Right cardiac atrium (tissue), 5 donors: Measurements from ENCODE around the gene SPATA12. TPM values are rescaled to one million over a fixed set of nuclear protein-coding genes. Genes with fewer than 3 reads are reported as not detected.

Experiments used
- ATAC-seq, 2 donors: fragments of 200-7000 bp; cut with Tn5 transposase; one replicate each; pipeline versions ENCODE4 v1.8.0 to v1.9.1; 2020; ENCODE audit warnings: moderate library complexity in 2 of 2, mild to moderate bottlenecking in 1 of 2
- DNase-seq, 3 donors: peaks; one replicate each; pipeline ENCODE4 v3.0.0-alpha.2; 2020
- H3K27ac ChIP-seq: one replicate; pipeline ENCODE4 v1.5.1; 2013; ENCODE audit warnings: mild to moderate bottlenecking, low read length, control low read depth, moderate library complexity
- H3K27me3 ChIP-seq: one replicate; pipeline ENCODE4 v1.6.1; 2013; ENCODE audit not compliant: control insufficient read depth, insufficient read depth
- H3K4me1 ChIP-seq: one replicate; pipeline ENCODE4 v1.6.1; 2013; ENCODE audit warnings: low read length; ENCODE audit not compliant: control insufficient read depth, insufficient read depth
- H3K4me3 ChIP-seq: one replicate; pipeline ENCODE4 v1.5.1; 2013; ENCODE audit warnings: low read length, control low read depth
- H3K9me3 ChIP-seq: one replicate; pipeline ENCODE4 v1.6.1; 2013; ENCODE audit warnings: low read length; ENCODE audit not compliant: control insufficient read depth
- WGBS: extraction: QIAGEN DNeasy Blood & Tissue Kit; methylation state at CpG from one replicate; pipeline ENCODE4 v1.1.7; 2013; 5-methylcytosine and 5-hydroxymethylcytosine counted together
- intact Hi-C, 4 donors: fragments of 100-400 bp; cut with DNase I; formaldehyde crosslinking; loops; one replicate each; pipeline versions ENCODE4 v1.11.0 to v1.14.0; 2022 to 2023
- polyA plus RNA-seq: library from polyadenylated mRNA; stranded (reverse); fragments of 200-250 nt; gene quantifications from one replicate; pipeline ENCODE4 v1.2.3, GENCODE V29; 2013
- total RNA-seq, 4 donors: library from RNA; stranded (reverse); fragmentation: NEBNext Ultra II Directional; extraction: Animal tissue kit (Norgen Biotek cat#: 25700); gene quantifications; one replicate each; pipeline ENCODE4 v1.2.1, GENCODE V29; 2021
- donor health status: healthy with polysubstance abuse.
- donor health status: DM: no; HTN: yes; CAD: no.
- donor health status: DM: no; HTN: no; CAD: no.
- donor health status: DM: no; HTN: yes; CAD: no; lungs with severe emphysema.
- donor health status: DM: yes; HTN: yes; CAD: no.

The SPATA12 gene
- total and polyA plus RNA-seq, 5 donors: 0.02 TPM; not detected in 4

DNA sequence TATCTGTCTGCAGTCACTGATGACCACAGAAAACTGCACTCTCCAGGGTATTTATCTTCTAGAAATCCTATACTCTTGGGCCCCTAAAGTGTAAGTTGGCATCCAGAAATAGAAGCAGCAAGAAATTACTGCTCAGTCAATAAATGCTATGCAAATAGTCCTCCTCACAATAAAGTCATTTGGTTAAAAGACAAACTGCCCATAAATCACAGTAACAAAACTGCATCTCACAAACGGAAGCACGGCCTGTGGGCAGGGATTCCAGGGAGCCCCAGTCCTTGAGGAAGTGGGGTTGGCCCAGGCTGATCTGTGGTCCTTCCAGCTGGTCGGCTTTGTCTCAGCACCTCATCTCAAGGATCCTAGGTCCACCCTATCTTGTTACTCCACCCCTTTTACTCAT lies 29.7 kb upstream of the SPATA12 start:
- no peak overlapping the region for H3K27ac ChIP-seq
- 72% methylated on average over 3 of the region's 3 CpGs for WGBS
- no peaks in the 10 kb centered on the region for H3K4me1 ChIP-seq
- H3K4me3 ChIP-seq: no peak overlapping the region
- ATAC-seq (no peak), DNase-seq (no peak)
- H3K27me3 ChIP-seq: no peaks in the 10 kb centered on the region
- H3K9me3 ChIP-seq: no peaks in the 10 kb centered on the region
- intact Hi-C loops: no loop called here

- intact Hi-C loops: no loop called here
- no peaks in the 10 kb centered on the region for H3K27me3 ChIP-seq
- DNase-seq (no peak), ATAC-seq (no peak)
- WGBS: 89% methylated on average over 5 of the region's 5 CpGs
- no peaks in the 10 kb centered on the region for H3K4me1 ChIP-seq
- H3K9me3 ChIP-seq: no peaks in the 10 kb centered on the region
- H3K4me3 ChIP-seq: no peak overlapping the region
- H3K27ac ChIP-seq: no peak overlapping the region
Measured at GRCh38 chr3:57031631-57032541, 28.6 kb upstream of the SPATA12 start.

GRCh38 chr3:57036952-57037351 lies 23.5 kb upstream of the SPATA12 start:
- ATAC-seq (no peak), DNase-seq (no peak)
- WGBS: 70% methylated on average over 5 of the region's 5 CpGs
- intact Hi-C loops: no loop called here
- Histone ChIP-seq H3K4me3 (no peak overlapping the region), H3K4me1 (no peaks in the 10 kb centered on the region), H3K27ac (no peak overlapping the region), H3K9me3 (no peaks in the 10 kb centered on the region), H3K27me3 (no peaks in the 10 kb centered on the region)

- H3K27me3 ChIP-seq: no peaks in the 10 kb centered on the region
- ATAC-seq: no peak
- no peaks in the 10 kb centered on the region for H3K9me3 ChIP-seq
- no peaks in the 10 kb centered on the region for H3K4me1 ChIP-seq
- H3K4me3 ChIP-seq: no peak overlapping the region
- H3K27ac ChIP-seq: no peak overlapping the region
- no peak for DNase-seq
- intact Hi-C loops: no loop called here
- WGBS: 98% methylated on average over 5 of the region's 5 CpGs
Measured at GRCh38 chr3:57038466-57039164, 21.8 kb upstream of the SPATA12 start.

DNA sequence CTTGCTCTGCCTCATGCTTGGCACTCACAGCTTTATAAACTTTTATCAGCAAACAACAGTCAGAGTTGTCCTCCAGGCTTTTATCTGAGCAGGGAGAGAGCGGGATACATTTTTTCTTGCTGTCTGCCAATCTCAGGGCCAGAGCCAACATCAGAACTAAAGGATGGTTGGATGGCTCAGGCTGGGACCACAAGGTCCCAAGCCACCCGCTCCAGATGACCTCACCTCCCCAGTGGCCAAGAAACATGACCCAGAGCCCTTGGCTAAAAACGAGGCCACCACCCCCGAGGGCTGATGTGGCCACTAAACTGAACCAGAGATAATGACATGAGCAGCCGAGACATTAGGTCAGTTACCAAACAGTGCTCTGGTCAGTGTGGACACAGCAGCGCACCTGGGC lies 18.8 kb upstream of the SPATA12 start:
- Histone ChIP-seq H3K9me3 (no peaks in the 10 kb centered on the region), H3K27ac (no peak overlapping the region), H3K4me1 (peaks cover 2% of the 10 kb centered on the region), H3K4me3 (no peak overlapping the region), H3K27me3 (no peaks in the 10 kb centered on the region)
- 34% methylated on average over 6 of the region's 6 CpGs for WGBS
- intact Hi-C loops: no loop called here
- ATAC-seq (peak; percentile 59 to 63), DNase-seq (peak; percentile 38 to 69 (median 66))

DNA sequence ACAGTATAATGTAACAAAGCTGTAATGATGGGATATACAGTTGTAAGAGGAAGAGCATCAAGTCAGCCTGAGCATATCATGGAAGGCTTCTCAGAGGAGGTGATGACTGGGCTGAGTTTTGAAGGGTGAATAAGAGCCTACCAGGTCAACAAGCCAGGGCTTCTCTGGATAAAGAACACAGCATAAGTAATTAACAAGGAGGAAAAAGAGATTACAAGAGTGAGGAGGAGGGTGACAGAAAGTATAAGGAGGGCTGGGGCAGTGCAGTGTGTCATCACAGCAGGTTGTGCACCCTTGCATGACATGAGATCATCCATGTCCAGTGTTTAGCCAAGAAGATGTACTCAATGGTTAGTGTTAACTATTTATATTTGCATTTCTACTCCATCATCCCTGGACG lies 16.9 kb upstream of the SPATA12 start:
- Histone ChIP-seq H3K4me1 (peaks cover 5% of the 10 kb centered on the region), H3K27me3 (no peaks in the 10 kb centered on the region), H3K4me3 (no peak overlapping the region), H3K27ac (no peak overlapping the region), H3K9me3 (no peaks in the 10 kb centered on the region)
- DNase-seq: no peak
- intact Hi-C loops: no loop called here
- 0% methylated on average over 1 of the region's 1 CpG for WGBS
- ATAC-seq: no peak

- 43% methylated on average over 7 of the region's 7 CpGs for WGBS
- H3K4me1 ChIP-seq: peaks cover 5% of the 10 kb centered on the region
- no peak for ATAC-seq
- H3K27me3 ChIP-seq: no peaks in the 10 kb centered on the region
- no peak for DNase-seq
- intact Hi-C loops: no loop called here
- H3K4me3 ChIP-seq: no peak overlapping the region
- no peaks in the 10 kb centered on the region for H3K9me3 ChIP-seq
- H3K27ac ChIP-seq: no peak overlapping the region
Measured at GRCh38 chr3:57046101-57046765, 14.2 kb upstream of the SPATA12 start.

DNA sequence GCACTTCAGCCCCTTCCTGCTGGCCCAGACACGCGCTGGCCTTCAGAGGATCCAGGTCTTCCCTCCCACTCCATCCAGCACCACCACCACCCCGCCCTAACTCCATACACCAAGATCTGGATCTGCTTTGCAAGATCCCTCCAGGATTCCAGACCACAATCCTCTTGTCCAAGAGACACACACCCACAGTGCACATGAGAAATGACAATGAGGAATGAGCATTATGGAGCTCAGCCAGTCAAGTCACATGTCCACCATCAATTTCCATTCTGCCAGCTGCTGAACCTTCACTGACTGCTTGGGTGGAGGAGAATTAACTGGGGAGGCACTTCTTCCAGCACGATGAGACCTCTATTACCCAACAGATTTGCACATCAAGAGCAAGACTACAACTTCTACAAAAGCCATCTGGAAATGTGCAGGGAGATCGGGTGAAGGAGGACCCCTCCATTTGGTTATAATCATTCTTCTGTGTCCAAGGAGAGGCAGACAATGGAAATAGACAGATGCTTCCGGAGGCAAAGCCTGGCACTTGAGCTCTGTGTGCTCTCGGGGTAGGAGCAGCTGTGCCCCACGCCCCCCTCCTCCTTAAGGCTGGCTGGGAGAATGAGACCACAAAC lies 12.3 kb upstream of the SPATA12 start:
- 53% methylated on average over 8 of the region's 8 CpGs for WGBS
- ATAC-seq (peak; percentile 56 to 65), DNase-seq (no peak)
- Histone ChIP-seq H3K4me3 (no peak overlapping the region), H3K4me1 (peaks cover 5% of the 10 kb centered on the region), H3K27me3 (no peaks in the 10 kb centered on the region), H3K27ac (no peak overlapping the region), H3K9me3 (no peaks in the 10 kb centered on the region)
- intact Hi-C loops: no loop called here

- Histone ChIP-seq H3K9me3 (no peaks in the 10 kb centered on the region), H3K27ac (no peak overlapping the region), H3K4me3 (no peak overlapping the region), H3K4me1 (peaks cover 5% of the 10 kb centered on the region), H3K27me3 (no peaks in the 10 kb centered on the region)
- DNase-seq (no peak), ATAC-seq (no peak)
- 82% methylated on average over 4 of the region's 4 CpGs for WGBS
- intact Hi-C loops: no loop called here
Measured at GRCh38 chr3:57048728-57049127, 11.7 kb upstream of the SPATA12 start.

DNA sequence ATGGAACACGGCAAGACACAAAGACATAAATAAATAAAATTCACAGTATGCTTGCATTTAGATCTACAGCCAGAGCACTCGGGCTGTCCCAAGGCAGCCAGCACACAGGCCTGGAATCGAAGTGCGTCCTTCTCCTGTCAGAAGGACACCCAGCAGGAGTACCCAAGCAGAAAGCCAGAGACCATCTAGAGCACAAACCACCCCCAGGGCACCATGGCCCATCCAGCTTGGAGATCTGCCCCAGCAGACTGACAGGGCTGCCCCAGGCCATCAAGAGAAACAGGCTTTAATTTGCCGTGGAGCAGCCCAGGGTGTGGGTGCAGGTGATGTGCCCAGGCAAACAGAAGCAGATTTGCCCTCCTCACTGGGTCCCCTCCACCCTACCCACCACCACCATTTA lies 7.8 kb upstream of the SPATA12 start:
- DNase-seq (no peak), ATAC-seq (no peak)
- intact Hi-C loops: no loop called here

GRCh38 chr3:57053122-57053521 lies 7.3 kb upstream of the SPATA12 start:
- H3K4me1 ChIP-seq: no peaks in the 10 kb centered on the region
- no peaks in the 10 kb centered on the region for H3K27me3 ChIP-seq
- 89% methylated on average over 6 of the region's 6 CpGs for WGBS
- H3K9me3 ChIP-seq: no peaks in the 10 kb centered on the region
- ATAC-seq (no peak), DNase-seq (no peak)
- H3K27ac ChIP-seq: no peak overlapping the region
- H3K4me3 ChIP-seq: no peak overlapping the region
- intact Hi-C loops: no loop called here

More for the DNA sequence above, 7.8 kb upstream of the SPATA12 start:
- no peak overlapping the region for H3K4me3 ChIP-seq
- H3K27ac ChIP-seq: no peak overlapping the region
- no peaks in the 10 kb centered on the region for H3K27me3 ChIP-seq
- peaks cover 3% of the 10 kb centered on the region for H3K4me1 ChIP-seq
- H3K9me3 ChIP-seq: no peaks in the 10 kb centered on the region
- 92% methylated on average over 5 of the region's 5 CpGs for WGBS
